HG03139 (cell line): ENCODE data around the gene SIGLEC1.

Source experiments
- ATAC-seq: cut with Tn5 transposase; IDR thresholded peaks from one replicate; pipeline ENCODE4 v1.9.1; 2021; ENCODE audit not compliant: unreplicated experiment

Gene SIGLEC1

GRCh38 chr20:3680701-3681351 is 31.6 kb downstream of the SIGLEC1 start:
- no peak for ATAC-seq

- ATAC-seq: no peak
Observed at GRCh38 chr20:3679749-3680700, 32.4 kb downstream of the SIGLEC1 start.

GRCh38 chr20:3678856-3679720 is 33.3 kb downstream of the SIGLEC1 start:
- no peak for ATAC-seq

- no peak for ATAC-seq
Observed at GRCh38 chr20:3678198-3678597, 34.2 kb downstream of the SIGLEC1 start.

- no peak for ATAC-seq
Observed at GRCh38 chr20:3677733-3678132, 34.7 kb downstream of the SIGLEC1 start.

GRCh38 chr20:3674995-3675900 is 37.2 kb downstream of the SIGLEC1 start:
- no peak for ATAC-seq

- ATAC-seq: no peak
Observed at GRCh38 chr20:3674447-3674846, 38.0 kb downstream of the SIGLEC1 start.

- no peak for ATAC-seq
Observed at GRCh38 chr20:3673221-3674070, 39.0 kb downstream of the SIGLEC1 start.

GRCh38 chr20:3672547-3673171 is 39.7 kb downstream of the SIGLEC1 start:
- ATAC-seq: no peak

- no peak for ATAC-seq
Observed at GRCh38 chr20:3671986-3672546, 40.3 kb downstream of the SIGLEC1 start.

- no peak for ATAC-seq
Observed at GRCh38 chr20:3670945-3671344, 41.5 kb downstream of the SIGLEC1 start.

- no peak for ATAC-seq
Observed at GRCh38 chr20:3670511-3670910, 41.9 kb downstream of the SIGLEC1 start.

GRCh38 chr20:3669710-3670367 is 42.6 kb downstream of the SIGLEC1 start:
- ATAC-seq: no peak

GRCh38 chr20:3667434-3668037 is 44.9 kb downstream of the SIGLEC1 start:
- no peak for ATAC-seq

GRCh38 chr20:3663858-3664257 is 48.5 kb downstream of the SIGLEC1 start:
- no peak for ATAC-seq

- ATAC-seq: no peak
Observed at GRCh38 chr20:3663031-3663701, 49.2 kb downstream of the SIGLEC1 start, which contains the start of gene GFRA4. GFRA4 (minus strand) TSS chr20:3663399; CDS start chr20:3663399, 0 bp downstream.
